HG02885 (cell line): Measurements from ENCODE around the gene CDH13.

Source experiments
- ATAC-seq: cut with Tn5 transposase; IDR thresholded peaks from one replicate; pipeline ENCODE4 v1.9.1; 2021; ENCODE audit warnings: mild to moderate bottlenecking; ENCODE audit not compliant: unreplicated experiment, poor library complexity

Gene CDH13

GRCh38 chr16:83653785-83654184 lies 1027.0 kb downstream of the CDH13 start:
- ATAC-seq = no peak

DNA sequence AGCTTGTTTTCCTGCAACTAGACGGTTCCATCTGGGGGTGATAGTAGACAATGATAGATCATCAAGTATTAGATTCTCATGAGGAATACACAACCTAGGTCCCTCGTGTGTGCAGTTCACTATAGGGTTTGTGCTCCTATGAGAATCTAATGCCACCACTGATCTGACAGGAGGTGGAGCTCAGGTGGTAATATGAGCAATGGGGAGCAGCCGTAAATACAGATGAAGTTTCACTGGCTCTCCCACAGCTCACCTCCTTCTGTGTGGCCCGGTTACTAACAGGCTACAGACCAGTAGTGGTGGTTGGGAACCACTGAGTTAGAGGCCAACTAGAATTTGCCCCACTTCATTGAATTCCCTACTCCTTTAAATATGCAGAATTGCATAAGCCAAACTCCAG lies 1033.5 kb downstream of the CDH13 start:
- ATAC-seq = no peak

DNA sequence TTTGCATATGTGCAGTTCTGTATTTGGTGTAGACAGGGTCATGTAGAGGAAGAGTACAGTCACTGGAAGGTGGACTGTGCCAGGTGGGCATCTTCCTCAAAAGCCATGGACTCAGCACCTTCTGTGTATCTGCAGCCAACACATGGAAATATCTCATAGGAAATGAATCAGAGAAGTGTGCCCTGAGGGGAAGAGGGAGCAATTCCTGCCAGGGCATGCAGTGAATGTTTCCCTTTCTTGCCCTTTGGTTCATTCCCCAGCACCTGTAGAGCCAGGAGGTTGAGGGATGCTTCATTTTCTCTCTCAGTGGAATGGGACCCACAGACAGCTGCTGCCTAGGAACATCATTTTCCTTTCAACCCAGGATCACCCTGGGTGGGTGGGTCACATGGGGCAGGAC lies 1034.9 kb downstream of the CDH13 start:
- ATAC-seq = no peak

GRCh38 chr16:83666449-83666848 lies 1039.7 kb downstream of the CDH13 start:
- no peak for ATAC-seq

DNA sequence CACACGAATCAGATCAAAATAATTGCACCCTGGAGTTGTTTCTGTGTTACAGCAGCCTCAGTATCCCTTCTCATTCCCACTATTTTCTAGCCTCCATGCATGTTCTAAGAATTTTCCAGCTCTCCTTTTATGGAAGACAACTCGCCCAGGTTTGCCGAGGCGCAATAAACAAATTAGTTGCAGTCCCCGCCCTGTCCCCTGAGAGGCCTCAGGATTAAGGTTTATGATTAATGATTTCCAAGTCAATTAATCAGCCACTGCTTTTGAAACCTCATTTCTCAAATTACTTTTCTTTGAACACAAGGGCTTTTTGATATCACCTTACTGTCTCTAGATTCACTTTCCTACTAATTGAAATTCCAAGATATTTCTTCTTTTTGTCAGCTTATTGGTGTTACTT lies 1042.7 kb downstream of the CDH13 start:
- no peak for ATAC-seq

DNA sequence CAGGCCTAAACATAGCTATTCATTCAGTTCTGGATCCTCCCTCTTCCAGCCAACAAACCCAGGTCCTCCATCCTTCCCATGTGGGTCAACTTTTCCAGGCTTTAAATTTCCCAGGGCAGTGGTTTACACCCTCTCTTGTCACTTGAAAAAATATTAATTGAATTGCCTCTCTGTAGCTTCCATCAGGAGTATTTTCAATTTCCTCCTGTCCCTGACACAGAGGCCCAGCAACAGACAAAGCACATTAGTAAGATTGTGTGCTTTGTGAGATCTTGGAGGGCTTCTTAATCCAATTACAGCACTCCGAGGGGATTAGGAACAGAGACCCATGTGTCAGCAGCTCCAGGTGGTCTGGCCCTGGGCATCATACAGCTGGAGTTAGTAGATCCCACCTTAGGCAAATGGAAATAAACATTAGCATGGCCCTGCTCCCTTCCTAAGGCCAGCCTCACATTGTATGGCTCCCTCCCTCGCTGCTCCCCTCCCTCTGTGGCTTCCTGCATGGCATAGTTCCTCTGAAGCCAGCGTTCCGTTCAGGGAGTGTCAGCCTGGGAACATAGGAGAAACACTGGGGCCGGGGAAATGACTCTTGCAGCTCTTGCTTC lies 1048.3 kb downstream of the CDH13 start:
- ATAC-seq = no peak

DNA sequence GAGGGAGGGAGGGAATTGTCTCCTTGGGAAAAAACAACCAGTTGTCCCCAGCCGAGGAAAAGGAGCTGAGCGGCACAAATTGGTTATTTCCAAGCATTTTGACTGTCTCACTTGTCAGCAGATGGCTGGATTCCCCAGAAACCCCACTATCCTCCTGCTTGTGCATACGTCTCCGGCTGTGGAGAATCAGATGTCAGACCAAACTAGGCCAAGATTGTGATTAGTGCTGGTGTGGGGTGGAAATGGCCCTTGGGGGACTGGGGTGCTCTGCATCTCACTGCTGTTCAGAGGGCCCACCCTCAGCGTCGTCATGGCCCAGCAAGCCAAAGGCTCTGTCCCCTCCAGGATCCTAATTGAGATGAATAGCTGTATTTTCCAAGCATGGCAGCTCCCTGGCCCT lies 1049.3 kb downstream of the CDH13 start:
- no peak for ATAC-seq

DNA sequence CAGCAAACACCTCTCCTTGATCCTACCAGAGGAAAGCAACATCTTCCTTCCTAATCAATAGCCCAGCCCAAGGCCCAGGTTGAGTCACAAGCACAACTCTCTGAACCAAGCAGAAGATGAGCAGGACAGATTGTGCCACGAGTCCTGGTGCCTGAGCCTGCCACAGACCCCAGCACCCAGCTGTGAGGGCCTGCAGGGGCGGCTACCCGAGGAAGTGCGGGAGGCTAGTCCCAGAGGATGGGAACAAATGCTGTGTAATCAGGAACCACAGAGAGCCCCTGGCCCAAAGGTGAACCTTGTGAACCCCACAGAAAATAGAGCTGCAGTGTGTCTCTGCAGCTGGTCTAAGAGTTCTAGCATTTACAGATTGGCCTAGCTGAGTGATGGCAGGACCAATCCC lies 1054.2 kb downstream of the CDH13 start:
- no peak for ATAC-seq

DNA sequence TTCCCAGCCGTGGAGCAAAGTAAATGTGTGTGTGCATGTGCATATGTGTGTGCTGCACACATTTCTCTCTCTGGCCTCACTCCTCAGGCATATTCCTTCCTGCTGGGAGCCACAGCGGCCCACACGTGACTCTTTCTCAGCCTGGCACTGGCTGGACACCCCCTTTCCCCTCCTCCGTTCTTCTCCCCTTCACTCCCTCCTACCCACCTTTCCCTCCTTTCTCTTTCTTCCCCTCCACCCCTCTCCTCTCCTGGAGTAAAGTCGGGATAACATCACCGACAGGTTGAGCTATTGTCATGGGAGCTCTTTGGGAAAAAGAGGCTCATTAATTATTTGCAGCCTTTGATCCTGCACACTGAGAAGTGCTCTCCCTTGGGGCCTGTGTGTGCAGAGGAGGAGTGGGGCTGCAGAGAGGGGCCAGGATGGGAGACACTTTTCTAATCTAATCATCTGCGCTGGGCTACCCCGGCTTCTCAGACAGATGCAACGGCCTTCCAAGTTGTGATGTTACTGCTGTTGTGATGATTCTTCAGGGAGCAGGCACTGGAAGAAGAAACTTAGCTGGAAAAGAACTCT lies 1054.7 kb downstream of the CDH13 start:
- ATAC-seq = no peak

GRCh38 chr16:83682116-83682867 lies 1055.5 kb downstream of the CDH13 start:
- ATAC-seq = no peak

- ATAC-seq = no peak
Observed at GRCh38 chr16:83682868-83683235, 1056.1 kb downstream of the CDH13 start.

GRCh38 chr16:83685615-83686165 lies 1058.9 kb downstream of the CDH13 start:
- ATAC-seq = no peak

DNA sequence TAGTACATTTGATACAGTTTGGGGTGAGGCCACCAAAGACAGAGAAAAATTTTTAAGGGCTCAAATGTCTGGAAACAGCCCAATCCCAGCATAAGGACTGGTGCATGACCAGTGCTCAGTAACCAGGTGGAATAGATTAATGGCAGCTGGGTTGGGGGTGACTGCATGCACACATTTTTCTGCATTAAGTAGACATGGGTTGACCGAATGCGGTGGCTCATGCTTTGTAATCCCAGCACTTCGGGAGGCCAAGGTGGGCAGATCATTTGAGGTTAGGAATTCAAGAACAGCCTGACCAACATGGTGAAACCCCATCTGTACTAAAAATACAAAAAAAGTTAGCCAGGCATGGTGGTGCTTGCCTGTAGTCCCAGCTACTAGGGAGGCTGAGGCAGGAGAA lies 1060.0 kb downstream of the CDH13 start:
- no peak for ATAC-seq

GRCh38 chr16:83689385-83689831 lies 1062.6 kb downstream of the CDH13 start:
- no peak for ATAC-seq

DNA sequence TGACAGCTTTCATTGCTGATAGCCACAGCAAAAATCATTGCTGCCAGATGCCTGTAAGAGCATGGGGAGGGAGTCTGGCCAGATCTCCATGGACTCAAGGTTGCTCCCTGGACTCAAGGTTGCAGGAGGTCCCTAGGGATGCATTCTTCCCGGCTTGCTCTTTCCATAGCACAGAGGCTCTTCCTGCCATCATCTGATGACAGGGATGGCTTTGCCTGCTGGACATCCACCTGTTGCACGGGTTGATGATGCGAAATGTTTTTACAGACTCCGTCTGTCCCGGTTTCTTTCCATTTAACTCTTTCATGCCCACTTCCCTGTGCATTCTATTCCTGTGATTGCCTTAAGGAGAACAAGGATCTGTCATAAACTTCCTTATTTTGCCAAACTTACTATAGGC lies 1065.5 kb downstream of the CDH13 start:
- ATAC-seq = no peak

- ATAC-seq = no peak
Observed at GRCh38 chr16:83698964-83699363, 1072.2 kb downstream of the CDH13 start.

DNA sequence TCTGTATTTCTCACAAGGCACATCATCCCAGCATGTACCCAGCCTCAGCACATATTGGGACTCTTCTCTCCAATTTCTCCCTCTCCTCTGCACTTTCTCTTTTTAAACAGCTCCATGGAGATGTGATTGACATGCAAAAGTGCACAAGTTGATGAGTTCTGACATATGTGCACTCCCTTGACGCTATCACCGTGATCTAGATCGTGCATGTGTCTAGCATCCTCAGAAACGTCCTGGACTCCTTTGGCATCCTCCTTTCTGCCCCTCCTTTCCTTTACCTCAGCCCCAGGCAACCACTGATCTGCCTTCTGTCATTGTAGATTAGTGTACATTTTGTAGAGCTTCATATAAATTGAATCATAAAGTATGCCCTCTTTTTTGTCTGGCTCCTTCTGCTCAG lies 1073.0 kb downstream of the CDH13 start:
- ATAC-seq = no peak

DNA sequence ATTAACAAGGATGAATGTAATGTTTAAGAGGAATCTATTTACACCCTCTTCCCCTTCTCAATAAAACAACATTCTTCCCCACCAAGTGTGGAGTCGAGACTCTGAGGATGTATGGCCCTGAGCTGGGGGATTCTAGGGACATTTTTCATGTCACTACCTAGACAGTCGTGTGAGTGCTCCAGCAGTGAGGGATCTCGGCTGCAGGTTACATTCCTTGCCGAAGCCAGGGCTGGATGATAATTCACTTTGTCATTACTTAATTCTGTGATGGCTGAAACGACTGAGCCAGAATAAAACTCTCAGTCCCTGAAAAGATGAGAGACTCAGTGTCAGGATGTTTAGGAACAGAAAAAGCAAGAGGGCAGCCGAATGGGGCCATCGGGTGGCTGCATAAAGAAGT lies 1074.1 kb downstream of the CDH13 start:
- ATAC-seq = no peak

GRCh38 chr16:83701494-83701893 lies 1074.7 kb downstream of the CDH13 start:
- no peak for ATAC-seq

DNA sequence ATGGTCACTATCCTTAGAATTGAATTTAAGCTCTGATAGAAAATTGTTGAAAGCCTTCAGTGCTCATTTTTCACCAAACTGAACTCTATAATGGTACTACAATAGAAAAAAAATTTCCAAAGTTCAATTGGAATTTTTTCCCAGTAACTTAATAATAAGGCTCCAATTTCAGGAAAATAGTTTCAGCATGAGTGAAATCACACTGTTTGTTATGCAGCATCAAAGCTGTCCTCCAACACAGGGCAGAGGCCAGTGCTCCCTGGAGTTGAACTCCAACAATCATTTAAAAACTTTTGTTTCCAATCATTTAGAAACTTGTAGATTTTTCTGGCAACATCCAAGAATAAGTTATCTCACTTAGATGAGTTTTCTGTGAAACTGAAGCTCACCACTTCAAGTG lies 1077.9 kb downstream of the CDH13 start:
- no peak for ATAC-seq

GRCh38 chr16:83705856-83706255 lies 1079.1 kb downstream of the CDH13 start:
- ATAC-seq = no peak

DNA sequence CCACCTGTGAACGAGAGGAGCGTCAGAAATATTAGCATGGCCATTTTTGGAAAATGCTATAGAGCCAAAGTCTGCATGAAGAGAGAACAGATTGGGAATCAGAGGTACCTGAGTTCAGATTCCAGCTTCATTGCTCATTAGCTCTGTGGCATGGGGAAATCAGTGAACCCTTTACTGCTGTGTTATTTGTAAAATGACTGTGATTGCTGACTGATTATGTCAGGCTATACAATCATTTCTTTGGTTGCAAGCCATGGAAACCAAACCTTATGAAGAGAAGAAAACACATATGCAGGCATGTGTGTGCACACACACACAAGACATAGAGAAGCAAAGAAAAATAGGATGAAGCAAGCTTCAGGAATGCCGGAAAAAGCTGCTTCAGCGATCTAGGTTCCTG lies 1079.6 kb downstream of the CDH13 start:
- ATAC-seq = no peak
